ENCODE results near the gene MICAL2.

Gene MICAL2

GRCh38 chr11:12235553-12235946 lies 125.2 kb downstream of the MICAL2 start:
- DNase-seq: no peak

GRCh38 chr11:12235947-12236743 lies 125.8 kb downstream of the MICAL2 start:
- DNase-seq: no peak

GRCh38 chr11:12236744-12237101 lies 126.3 kb downstream of the MICAL2 start:
- DNase-seq: no peak

DNA sequence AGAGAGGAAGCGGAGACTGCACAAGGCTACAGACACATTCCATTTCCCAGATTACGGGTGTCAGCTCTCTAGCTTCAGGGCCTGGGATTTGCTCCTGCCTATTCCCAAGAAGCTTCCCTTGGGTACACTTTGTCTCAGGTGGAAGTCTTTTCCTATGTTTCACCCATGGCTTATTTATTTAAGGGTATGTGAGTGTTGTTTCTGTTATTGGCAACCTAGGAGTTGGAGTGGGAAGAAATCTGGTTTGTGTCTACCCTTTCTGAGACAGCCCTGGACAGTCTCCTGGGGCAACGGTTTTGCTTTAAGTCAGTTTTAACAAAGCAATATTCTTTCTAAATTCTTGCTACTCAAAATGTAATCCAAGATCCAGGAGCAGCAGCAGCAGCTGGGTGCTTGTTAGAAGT lies 127.0 kb downstream of the MICAL2 start:
- DNase-seq: no peak

- DNase-seq: no peak
Observed at GRCh38 chr11:12238420-12238819, 128.0 kb downstream of the MICAL2 start.

- DNase-seq: no peak
Observed at GRCh38 chr11:12239396-12239795, 129.0 kb downstream of the MICAL2 start.

DNA sequence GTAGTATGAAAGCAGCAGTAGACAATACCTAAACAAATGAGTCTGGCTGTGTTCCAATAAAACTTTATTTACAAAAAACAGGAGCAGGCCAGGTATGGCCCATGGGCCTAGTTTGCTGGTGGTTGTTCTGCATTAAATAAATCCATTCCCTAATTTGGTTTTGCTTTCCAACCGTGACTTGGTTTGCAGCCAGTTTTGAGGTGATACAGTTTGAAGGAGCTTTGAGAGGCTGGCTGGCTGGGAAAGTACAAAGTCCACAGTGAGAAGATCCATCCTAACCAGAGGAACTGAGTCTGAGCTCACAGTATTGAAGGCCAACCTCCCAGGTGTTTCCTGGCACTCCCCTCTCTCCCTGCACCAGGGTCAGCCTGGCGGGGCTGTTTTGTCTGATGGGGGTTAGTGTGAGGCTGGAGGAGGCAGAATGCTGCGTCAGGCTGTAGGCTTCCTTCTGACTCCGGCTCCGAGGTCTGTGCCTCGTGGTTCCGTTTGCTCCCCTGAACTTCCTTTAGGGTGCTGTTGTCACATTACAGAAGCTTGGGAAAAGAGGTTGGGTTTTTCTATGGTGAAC lies 129.5 kb downstream of the MICAL2 start:
- no peak for DNase-seq

DNA sequence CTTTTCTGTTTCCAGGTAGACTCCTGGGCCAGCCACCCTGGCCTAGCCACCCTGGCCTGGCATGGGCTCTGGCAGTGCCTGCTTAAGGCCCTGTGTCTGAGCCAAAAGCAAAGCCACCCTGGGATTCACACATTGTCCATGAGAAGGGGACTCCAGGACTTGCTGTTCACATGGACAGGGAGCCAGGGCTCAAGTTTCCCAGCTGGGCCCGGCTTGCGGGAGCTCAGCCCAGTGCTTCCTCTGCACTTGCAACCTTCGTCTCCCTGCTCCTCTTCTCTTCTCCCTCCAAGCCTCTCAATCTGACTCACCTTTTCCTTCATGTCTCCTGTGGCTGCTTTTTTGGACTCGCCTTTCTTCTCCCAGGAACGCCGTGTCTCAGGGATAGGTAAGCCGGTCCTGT lies 130.3 kb downstream of the MICAL2 start:
- no peak for DNase-seq

DNA sequence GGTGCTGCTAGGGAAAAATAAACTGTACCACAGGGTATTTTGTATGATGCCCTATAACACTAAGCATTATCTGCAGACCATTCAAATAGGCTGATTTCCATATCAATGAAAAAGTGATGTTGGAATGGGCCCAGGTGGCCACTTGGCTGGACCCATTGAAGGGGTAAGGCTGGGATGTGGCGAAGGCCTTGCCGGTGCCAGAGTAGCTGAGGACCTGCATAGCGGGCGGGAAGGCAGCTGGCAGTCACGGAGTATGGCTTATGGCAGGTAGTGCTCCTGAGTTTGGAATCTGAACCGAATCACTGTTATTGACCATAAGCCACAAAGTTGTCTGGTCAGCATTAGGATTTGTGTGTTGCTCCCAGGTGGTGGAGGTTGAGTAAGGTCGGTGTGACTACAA lies 131.0 kb downstream of the MICAL2 start:
- DNase-seq: no peak

DNA sequence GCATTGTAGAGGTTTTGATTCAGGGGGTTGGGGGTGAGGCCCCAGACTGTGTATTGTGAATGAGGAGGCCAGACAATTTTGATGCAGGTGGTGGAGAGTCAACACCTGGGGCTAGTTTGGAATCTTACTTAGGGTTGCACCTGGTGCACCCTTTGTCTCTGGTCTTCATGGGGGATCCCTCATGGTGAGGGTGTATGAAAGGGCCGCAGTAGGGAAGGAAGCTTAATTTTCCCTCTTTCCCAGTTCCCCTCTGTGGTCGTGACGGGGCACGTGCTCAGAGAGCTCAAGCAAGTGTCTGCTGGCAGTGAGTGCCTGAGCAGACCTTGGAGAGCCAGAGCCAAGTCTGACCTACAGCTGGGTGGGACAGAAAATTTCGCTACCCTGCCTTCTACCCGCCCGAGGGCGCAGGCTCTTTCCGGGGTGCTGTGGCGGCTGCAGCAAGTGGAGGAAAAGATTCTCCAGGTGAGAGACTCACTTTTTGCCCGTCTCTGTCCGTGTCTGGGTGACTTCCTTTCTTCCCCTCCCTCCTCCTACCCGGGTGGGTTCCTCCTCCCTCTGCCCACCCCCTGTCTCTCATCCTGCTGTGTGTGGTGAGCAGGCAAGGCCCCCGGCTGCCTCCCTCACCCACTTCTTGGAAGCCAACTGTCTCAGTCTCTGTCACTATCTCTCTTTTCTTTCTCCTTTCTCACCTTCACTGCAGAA lies 131.7 kb downstream of the MICAL2 start:
- DNase-seq: no peak

GRCh38 chr11:12242966-12243365 lies 132.6 kb downstream of the MICAL2 start:
- DNase-seq: no peak

DNA sequence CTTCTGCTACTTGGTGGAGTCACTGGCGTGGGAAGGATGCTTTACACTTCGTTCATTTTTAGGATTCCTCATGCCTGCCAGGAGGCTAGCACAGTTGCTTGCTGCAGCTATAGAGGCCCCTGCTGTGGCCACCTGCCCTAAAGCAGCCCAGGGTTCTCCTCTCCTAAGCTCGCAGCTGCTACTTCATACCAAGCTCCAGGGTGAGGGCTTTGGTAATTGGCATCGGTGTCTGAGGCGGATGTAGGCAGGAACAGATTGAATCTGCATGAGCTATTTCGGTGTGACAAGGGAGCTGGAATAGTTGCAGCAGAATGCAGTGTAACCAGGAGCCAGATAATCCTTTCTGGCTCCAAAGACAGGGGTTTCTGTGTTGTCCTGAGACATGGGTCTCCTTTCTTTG lies 133.1 kb downstream of the MICAL2 start:
- peak; percentile 43 for DNase-seq

- DNase-seq: no peak
Observed at GRCh38 chr11:12243911-12244550, 133.6 kb downstream of the MICAL2 start.

- no peak for DNase-seq
Observed at GRCh38 chr11:12245091-12245490, 134.7 kb downstream of the MICAL2 start.

DNA sequence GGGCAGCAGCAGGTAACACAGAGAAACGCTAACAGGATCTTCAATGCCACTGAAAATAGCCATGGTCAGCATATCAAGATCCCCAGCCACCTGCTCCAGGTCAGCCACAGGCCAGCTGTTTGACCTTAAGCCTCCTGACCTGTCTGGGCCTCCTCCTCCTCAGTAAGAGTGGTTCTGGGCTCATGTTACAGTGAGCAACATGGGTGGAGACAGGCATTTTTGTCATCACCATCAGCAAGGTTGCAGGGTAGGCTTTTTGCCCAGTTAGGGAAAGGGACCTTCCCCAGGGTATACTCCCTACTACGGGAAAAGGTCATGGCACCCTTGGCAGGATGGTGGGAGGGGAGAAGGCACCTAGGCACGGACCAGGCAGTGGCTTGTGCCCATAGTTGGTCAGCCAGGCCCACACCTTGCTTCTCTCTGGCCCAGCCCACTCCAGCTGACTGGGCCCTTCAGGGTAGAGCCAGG lies 135.2 kb downstream of the MICAL2 start:
- no peak for DNase-seq

GRCh38 chr11:12246147-12246546 lies 135.8 kb downstream of the MICAL2 start:
- no peak for DNase-seq

GRCh38 chr11:12246989-12247388 lies 136.6 kb downstream of the MICAL2 start:
- DNase-seq: no peak

- no peak for DNase-seq
Observed at GRCh38 chr11:12247543-12248254, 137.3 kb downstream of the MICAL2 start.

GRCh38 chr11:12248330-12248729 lies 137.9 kb downstream of the MICAL2 start:
- DNase-seq: peak; percentile 52

GRCh38 chr11:12249590-12250260 lies 139.3 kb downstream of the MICAL2 start:
- DNase-seq: peak; percentile 93

- DNase-seq: no peak
Observed at GRCh38 chr11:12251666-12252560, 141.5 kb downstream of the MICAL2 start.
